ENCODE results near the gene SLC9C2.
A peak's percentile ranks its signal among the peaks of the same experiment; 100 is the strongest.
"Not testable (repeated sequence)": the region's sequence is repeated elsewhere in the genome, so short reads cannot be mapped to it uniquely, and the experiment has no call there.

The SLC9C2 gene

GRCh38 chr1:173467426-173467825, 135.4 kb downstream of the SLC9C2 start:
- H3K9me3 ChIP-seq: no peaks in the 10 kb centered on the region
- no peaks in the 10 kb centered on the region for H3K27me3 ChIP-seq
- H3K4me3 ChIP-seq (ENCODE audit: low read depth in 1 of 2, low read length in 1 of 2): no peak overlapping the region
- no peaks in the 10 kb centered on the region for H3K36me3 ChIP-seq
- H3K4me1 ChIP-seq (ENCODE audit: control insufficient read depth in 1 of 2, insufficient read depth in 1 of 2, low read depth in 1 of 2, low read length in 1 of 2): peaks cover 11 to 15% of the 10 kb centered on the region in 2 experiments
- no peak for TF ChIP-seq CTCF (IDR thresholded peaks at IDR 0.05)
- no peak overlapping the region for H3K27ac ChIP-seq

DNA sequence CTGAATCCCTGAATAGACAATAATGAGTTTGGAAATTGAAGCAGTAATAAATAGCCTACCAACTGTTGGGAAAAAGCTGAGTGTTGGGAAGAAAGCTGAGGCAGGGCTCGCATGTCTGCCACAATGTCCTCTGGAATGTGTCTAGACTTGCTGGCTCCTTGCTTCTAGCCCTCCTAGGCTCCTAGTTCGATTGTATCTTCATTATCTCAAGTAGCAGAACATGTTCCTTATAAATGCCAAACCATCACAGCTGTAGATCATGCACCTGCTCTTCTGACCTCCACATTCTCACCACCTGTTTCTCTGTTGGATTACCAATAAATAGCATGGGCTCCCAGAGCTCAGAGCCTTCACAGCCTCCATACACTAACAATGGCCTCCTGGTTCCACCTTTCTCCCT, 138.7 kb downstream of the SLC9C2 start:
- peaks cover 26% of the 10 kb centered on the region for H3K36me3 ChIP-seq
- H3K27me3 ChIP-seq; H3K27ac ChIP-seq; H3K9me3 ChIP-seq; H3K4me3 ChIP-seq (ENCODE audit: low read depth in 1 of 2, low read length in 1 of 2): not testable (repeated sequence)
- peaks cover 15 to 17% of the 10 kb centered on the region in 2 experiments for H3K4me1 ChIP-seq (ENCODE audit: control insufficient read depth in 1 of 2, insufficient read depth in 1 of 2, low read depth in 1 of 2, low read length in 1 of 2)

DNA sequence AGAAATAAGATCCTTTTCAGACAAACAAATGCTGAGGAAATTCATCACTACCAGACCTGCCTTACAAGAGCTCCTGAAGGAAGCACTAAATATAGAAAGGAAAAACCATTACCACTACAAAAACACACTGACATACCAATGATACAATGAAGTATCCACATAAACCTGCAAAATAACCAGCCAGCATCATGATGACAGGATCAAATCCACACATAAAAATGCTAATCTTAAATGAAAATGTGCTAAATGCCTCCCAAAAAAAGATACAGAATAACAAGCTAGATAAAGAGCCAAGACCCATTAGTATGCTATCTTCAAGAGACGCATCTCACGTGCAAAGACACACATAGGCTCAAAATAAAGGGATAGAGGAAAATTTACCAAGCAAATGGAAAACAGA, 140.2 kb downstream of the SLC9C2 start:
- H3K27ac ChIP-seq; H3K27me3 ChIP-seq; H3K4me1 ChIP-seq (ENCODE audit: control insufficient read depth in 1 of 2, insufficient read depth in 1 of 2, low read depth in 1 of 2, low read length in 1 of 2); H3K4me3 ChIP-seq (ENCODE audit: low read depth in 1 of 2, low read length in 1 of 2); H3K9me3 ChIP-seq: not testable (repeated sequence)
- peaks cover 26% of the 10 kb centered on the region for H3K36me3 ChIP-seq

DNA sequence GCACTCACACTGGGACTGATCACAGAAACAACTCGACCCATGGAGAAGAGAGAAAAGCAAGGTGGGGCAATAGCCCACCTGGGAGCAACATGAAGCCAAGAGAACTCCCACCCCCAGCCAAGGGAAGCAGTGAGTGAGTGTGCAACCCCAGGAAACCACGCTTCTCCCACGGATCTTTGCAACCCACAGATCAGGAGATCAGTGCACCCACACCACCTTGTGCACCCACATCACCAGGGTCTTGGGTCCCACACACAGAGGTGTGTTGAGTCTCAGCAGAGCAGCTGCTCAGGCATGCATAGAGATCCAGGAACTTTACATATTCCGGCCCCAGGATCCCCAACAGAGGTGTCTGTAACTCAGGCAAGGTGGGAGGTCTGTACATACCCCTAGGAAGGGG, 143.0 kb downstream of the SLC9C2 start:
- H3K27ac ChIP-seq: peak overlapping the region; percentile 8
- H3K4me3 ChIP-seq (ENCODE audit: low read depth in 1 of 2, low read length in 1 of 2): no peak overlapping the region
- H3K4me1 ChIP-seq (ENCODE audit: control insufficient read depth in 1 of 2, insufficient read depth in 1 of 2, low read depth in 1 of 2, low read length in 1 of 2): peaks cover 8 to 10% of the 10 kb centered on the region in 2 experiments
- H3K27me3 ChIP-seq: no peaks in the 10 kb centered on the region
- H3K9me3 ChIP-seq: no peaks in the 10 kb centered on the region
- H3K36me3 ChIP-seq: peaks cover 30% of the 10 kb centered on the region
- TF ChIP-seq CTCF (IDR thresholded peaks at IDR 0.05): no peak

- Histone ChIP-seq H3K27ac (no peak overlapping the region), H3K36me3 (peaks cover 16% of the 10 kb centered on the region), H3K9me3 (no peaks in the 10 kb centered on the region), H3K27me3 (no peaks in the 10 kb centered on the region), H3K4me3 (ENCODE audit: low read depth in 1 of 2, low read length in 1 of 2) (no peak overlapping the region), H3K4me1 (ENCODE audit: control insufficient read depth in 1 of 2, insufficient read depth in 1 of 2, low read depth in 1 of 2, low read length in 1 of 2) (peaks cover 8 to 17% of the 10 kb centered on the region in 2 experiments)
- no peak for TF ChIP-seq CTCF (IDR thresholded peaks at IDR 0.05)
Observed at GRCh38 chr1:173454966-173455524, 147.8 kb downstream of the SLC9C2 start.

DNA sequence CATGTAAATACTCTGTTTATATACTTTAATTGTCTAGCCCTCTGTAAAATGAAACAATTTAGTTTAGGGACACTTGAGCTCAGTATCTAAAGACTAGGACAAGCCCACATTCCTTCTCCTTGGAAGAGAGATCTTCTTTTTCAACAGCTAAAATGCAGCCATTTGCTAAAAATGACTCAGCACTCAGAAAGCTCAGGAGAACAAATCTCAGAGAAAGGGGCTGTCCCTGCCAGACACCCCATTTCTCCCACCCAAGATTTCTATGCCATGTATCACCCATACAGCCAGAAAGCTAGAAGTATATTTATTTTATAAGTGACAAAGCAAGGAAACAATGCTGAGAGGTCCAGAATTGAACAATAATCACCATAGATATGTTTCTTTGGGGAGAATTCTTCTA, 148.9 kb downstream of the SLC9C2 start:
- Histone ChIP-seq H3K27me3 (no peaks in the 10 kb centered on the region), H3K27ac (no peak overlapping the region), H3K4me3 (ENCODE audit: low read depth in 1 of 2, low read length in 1 of 2) (no peak overlapping the region), H3K36me3 (peaks cover 10% of the 10 kb centered on the region), H3K9me3 (no peaks in the 10 kb centered on the region), H3K4me1 (ENCODE audit: control insufficient read depth in 1 of 2, insufficient read depth in 1 of 2, low read depth in 1 of 2, low read length in 1 of 2) (peaks cover 3 to 8% of the 10 kb centered on the region in 2 experiments)
- TF ChIP-seq CTCF (IDR thresholded peaks at IDR 0.05): no peak

GRCh38 chr1:173451981-173452380, 150.9 kb downstream of the SLC9C2 start:
- Histone ChIP-seq H3K4me3 (ENCODE audit: low read depth in 1 of 2, low read length in 1 of 2) (no peak overlapping the region), H3K4me1 (ENCODE audit: control insufficient read depth in 1 of 2, insufficient read depth in 1 of 2, low read depth in 1 of 2, low read length in 1 of 2) (peaks cover 3 to 8% of the 10 kb centered on the region in 2 experiments), H3K36me3 (peaks cover 10% of the 10 kb centered on the region), H3K9me3 (no peaks in the 10 kb centered on the region), H3K27ac (peak overlapping the region; percentile 15), H3K27me3 (no peaks in the 10 kb centered on the region)
- no peak for TF ChIP-seq CTCF (IDR thresholded peaks at IDR 0.05)
